Sigmoid colon (tissue), 7 donors: ENCODE measurements around the gene IGFL1. TPM values are rescaled to one million over a fixed set of nuclear protein-coding genes. Genes with fewer than 3 reads are reported as not detected.
"Not testable (repeated sequence)": the region's sequence is repeated elsewhere in the genome, so short reads cannot be mapped to it uniquely, and the experiment has no call there.

Experiments used
- DNase-seq: peaks from one replicate; pipeline ENCODE4 v3.0.0-alpha.2; 2019
- H3K27ac ChIP-seq, 4 donors: fragments of 200-600 bp; sonication (generic); one replicate each; pipeline ENCODE4 v1.5.1; 2016 to 2019; ENCODE audit warnings: mild to moderate bottlenecking in 1 of 4
- H3K27me3 ChIP-seq, 3 donors: fragments of 200-600 bp; sonication (generic); one replicate each; pipeline ENCODE4 v1.5.1; 2019; ENCODE audit warnings: mild to moderate bottlenecking in 1 of 3
- H3K36me3 ChIP-seq, 4 donors: fragments of 200-600 bp; sonication (generic); one replicate each; pipeline ENCODE4 v1.5.1; 2016 to 2019
- H3K4me1 ChIP-seq, 4 donors: fragments of 200-600 bp; sonication (generic); one replicate each; pipeline ENCODE4 v1.5.1; 2017 to 2019
- H3K4me3 ChIP-seq, 4 donors: fragments of 200-600 bp; sonication (generic); one replicate each; pipeline ENCODE4 v1.5.1; 2017 to 2019; ENCODE audit warnings: mild to moderate bottlenecking in 2 of 4, moderate library complexity in 1 of 4
- H3K9me3 ChIP-seq, 4 donors: fragments of 200-600 bp in 3 of 4; sonication (generic) in 3 of 4; one replicate each; pipeline versions ENCODE4 v1.5.1 to v1.6.1; 2013 to 2019
- EP300 ChIP-seq, 4 donors: sonication (generic); formaldehyde crosslinking; IDR thresholded peaks; one replicate each; pipeline ENCODE4 v1.6.1; 2017; ENCODE audit warnings: antibody characterized with exemption in 4 of 4
- POLR2A ChIP-seq, 2 donors: fragments of 450-650 bp; IDR thresholded peaks; one replicate each; pipeline ENCODE4 v1.6.1; 2016; ENCODE audit warnings: antibody characterized with exemption in 2 of 2, mild to moderate bottlenecking in 2 of 2, moderate library complexity in 2 of 2
- POLR2AphosphoS5 ChIP-seq, 4 donors: sonication (generic); formaldehyde crosslinking; IDR thresholded peaks; one replicate each; pipeline ENCODE4 v1.6.1; 2017; ENCODE audit warnings: antibody characterized with exemption in 4 of 4
- WGBS, 2 donors: extraction: QIAGEN DNeasy Blood & Tissue Kit; methylation state at CpG; one replicate each; pipeline ENCODE4 v1.1.7; 2013; 5-methylcytosine and 5-hydroxymethylcytosine counted together
- intact Hi-C: fragments of 100-400 bp; cut with DNase I; formaldehyde crosslinking; loops from one replicate; pipeline ENCODE4 v1.15.1; 2023
- polyA plus RNA-seq, 3 donors: library from polyadenylated mRNA; stranded (reverse); fragments of 200-250 nt; gene quantifications; one replicate each; pipeline ENCODE4 v1.2.3, GENCODE V29; 2013
- total RNA-seq, 4 donors: library from RNA; depleted of rRNA; stranded (reverse); fragments of >200 nt; gene quantifications; one replicate each; pipeline ENCODE4 v1.1.0, GENCODE V29; 2016
- TF ChIP-seq, protein P1 (sequence below), 4 experiments: fragments of 450-650 bp in 3 of 4; fragments of 200-600 bp in 1 of 4; IDR thresholded peaks; one replicate each; pipeline ENCODE4 v1.5.1; 2016 to 2019; ENCODE audit warnings: antibody characterized with exemption in 4 of 4, mild to moderate bottlenecking in 3 of 4, moderate library complexity in 2 of 4
- donor health status: healthy with polysubstance abuse.
- donor health status: Bipolar disorder and iron deficiency.
- donor health status: healthy.

The IGFL1 gene
- total RNA-seq (not detected), polyA plus RNA-seq (not detected)

DNA sequence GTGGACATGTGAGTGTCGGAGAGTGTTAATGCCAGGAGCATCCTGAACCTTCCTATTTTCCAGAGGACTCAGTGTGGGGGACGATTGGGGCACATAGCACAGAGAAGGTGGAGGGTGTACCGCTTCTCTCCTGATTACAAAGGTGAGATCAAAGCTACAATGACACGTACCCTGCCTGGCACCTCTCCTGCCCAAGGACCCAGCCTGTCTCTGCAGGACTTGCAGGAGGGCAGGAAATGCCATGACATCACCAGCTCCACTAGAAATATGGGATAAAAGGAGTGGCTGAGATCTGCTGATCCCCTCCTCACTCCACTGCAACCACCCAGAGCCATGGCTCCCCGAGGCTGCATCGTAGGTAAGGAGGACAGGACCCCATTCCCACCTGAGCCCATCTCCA lies at the start of gene IGFL1:
IGFL1 (plus strand) TSS at position 301 of the 400 bp plus-strand sequence; CDS start at position 334, 33 bp downstream.
- Histone ChIP-seq H3K9me3 (no peaks in the 10 kb centered on the region), H3K4me3 (no peak within 1 kb of the TSS), H3K36me3 (no peaks in the 10 kb centered on the region), H3K4me1 (peaks cover 0 to 9% (median 3%) of the 10 kb centered on the region in 4 donors), H3K27me3 (peaks cover 0 to 23% (median 0%) of the 10 kb centered on the region in 3 donors), H3K27ac (no peak within 1 kb of the TSS)
- no peak for DNase-seq
- TF ChIP-seq EP300 (IDR thresholded peaks at IDR 0.05) (no peak), POLR2AphosphoS5 (IDR thresholded peaks at IDR 0.05) (no peak), POLR2A (IDR thresholded peaks at IDR 0.05) (no peak)
- TF ChIP-seq, protein P1, sequence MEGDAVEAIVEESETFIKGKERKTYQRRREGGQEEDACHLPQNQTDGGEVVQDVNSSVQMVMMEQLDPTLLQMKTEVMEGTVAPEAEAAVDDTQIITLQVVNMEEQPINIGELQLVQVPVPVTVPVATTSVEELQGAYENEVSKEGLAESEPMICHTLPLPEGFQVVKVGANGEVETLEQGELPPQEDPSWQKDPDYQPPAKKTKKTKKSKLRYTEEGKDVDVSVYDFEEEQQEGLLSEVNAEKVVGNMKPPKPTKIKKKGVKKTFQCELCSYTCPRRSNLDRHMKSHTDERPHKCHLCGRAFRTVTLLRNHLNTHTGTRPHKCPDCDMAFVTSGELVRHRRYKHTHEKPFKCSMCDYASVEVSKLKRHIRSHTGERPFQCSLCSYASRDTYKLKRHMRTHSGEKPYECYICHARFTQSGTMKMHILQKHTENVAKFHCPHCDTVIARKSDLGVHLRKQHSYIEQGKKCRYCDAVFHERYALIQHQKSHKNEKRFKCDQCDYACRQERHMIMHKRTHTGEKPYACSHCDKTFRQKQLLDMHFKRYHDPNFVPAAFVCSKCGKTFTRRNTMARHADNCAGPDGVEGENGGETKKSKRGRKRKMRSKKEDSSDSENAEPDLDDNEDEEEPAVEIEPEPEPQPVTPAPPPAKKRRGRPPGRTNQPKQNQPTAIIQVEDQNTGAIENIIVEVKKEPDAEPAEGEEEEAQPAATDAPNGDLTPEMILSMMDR (IDR thresholded peaks at IDR 0.05): no peak
- intact Hi-C loops: no loop called here
- WGBS, 2 donors: 72 to 79% methylated on average over 6 of the region's 6 CpGs

DNA sequence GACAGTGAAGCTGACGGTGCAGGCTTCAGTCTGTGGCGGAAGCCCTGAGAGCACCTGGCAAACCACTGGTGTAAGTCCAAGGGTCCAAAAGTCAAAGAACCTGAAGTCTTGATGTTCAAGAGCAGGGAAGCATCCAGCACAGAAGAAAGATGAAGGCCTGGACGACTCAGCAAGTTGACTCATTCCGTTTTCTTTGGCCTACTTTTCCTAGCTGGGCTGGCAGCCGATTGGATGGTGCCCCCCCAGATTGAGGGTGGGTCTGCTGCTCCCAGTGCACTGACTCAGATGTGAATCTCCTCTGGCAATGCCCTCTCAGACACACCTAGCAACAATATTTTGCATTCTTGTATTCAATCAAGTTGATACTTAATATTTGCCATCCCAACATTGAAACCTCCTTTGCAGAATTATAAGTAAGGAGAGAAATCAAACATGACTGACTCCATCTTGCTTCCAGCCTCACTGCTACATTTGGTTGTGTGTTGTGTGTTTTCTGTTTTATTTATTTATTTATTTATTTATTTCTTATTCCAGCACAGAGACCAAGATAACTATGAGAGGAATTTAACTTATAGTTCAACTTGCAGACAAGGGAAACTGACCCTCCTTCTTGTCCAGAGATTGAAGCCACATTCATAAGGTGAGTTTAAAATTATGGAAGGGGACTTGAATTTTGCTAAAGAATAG lies 48.7 kb upstream of the IGFL1 start:
- no peak for TF ChIP-seq POLR2A (IDR thresholded peaks at IDR 0.05)
- TF ChIP-seq, protein P1 (IDR thresholded peaks at IDR 0.05): no peak
- no peak for TF ChIP-seq POLR2AphosphoS5 (IDR thresholded peaks at IDR 0.05)
- no peak for TF ChIP-seq EP300 (IDR thresholded peaks at IDR 0.05)
- intact Hi-C loops: no loop called here
- 71 to 83% methylated on average over 5 of the region's 5 CpGs for WGBS, 2 donors
- Histone ChIP-seq H3K36me3 (no peaks in the 10 kb centered on the region), H3K27ac (no peak overlapping the region), H3K4me1 (no peaks in the 10 kb centered on the region), H3K27me3 (peaks cover 0 to 8% (median 0%) of the 10 kb centered on the region in 3 donors), H3K4me3 (no peak overlapping the region), H3K9me3 (no peaks in the 10 kb centered on the region)
- no peak for DNase-seq

DNA sequence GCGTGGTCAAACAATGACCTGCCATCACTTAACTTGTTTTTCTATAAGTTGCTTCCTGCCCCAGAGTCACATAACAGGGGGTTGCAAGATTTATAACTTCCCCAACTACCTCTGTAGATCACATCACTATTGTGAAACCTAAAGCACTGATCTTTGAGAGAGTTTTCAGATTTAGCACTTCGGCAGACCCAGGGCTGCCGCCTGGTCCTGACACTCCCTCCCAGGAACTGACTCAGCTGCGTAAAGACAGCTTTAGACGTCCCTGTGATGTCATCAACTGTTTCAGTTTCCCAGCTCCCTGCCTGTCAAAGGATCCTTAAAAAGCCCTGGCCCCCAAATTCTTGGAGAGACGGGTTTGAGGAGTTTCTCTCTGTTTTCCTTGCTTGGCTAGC lies 48.2 kb upstream of the IGFL1 start:
- no peak for TF ChIP-seq EP300 (IDR thresholded peaks at IDR 0.05)
- TF ChIP-seq, protein P1 (IDR thresholded peaks at IDR 0.05): no peak
- no peak for TF ChIP-seq POLR2A (IDR thresholded peaks at IDR 0.05)
- no peak for TF ChIP-seq POLR2AphosphoS5 (IDR thresholded peaks at IDR 0.05)
- no peak overlapping the region for H3K27ac ChIP-seq
- peaks cover 0 to 8% (median 0%) of the 10 kb centered on the region in 3 donors for H3K27me3 ChIP-seq
- H3K4me3 ChIP-seq: no peak overlapping the region
- 31 to 60% methylated on average over 6 of the region's 6 CpGs for WGBS, 2 donors
- no peaks in the 10 kb centered on the region for H3K9me3 ChIP-seq
- no peaks in the 10 kb centered on the region for H3K36me3 ChIP-seq
- DNase-seq: no peak
- no peaks in the 10 kb centered on the region for H3K4me1 ChIP-seq
- intact Hi-C loops: no loop called here

DNA sequence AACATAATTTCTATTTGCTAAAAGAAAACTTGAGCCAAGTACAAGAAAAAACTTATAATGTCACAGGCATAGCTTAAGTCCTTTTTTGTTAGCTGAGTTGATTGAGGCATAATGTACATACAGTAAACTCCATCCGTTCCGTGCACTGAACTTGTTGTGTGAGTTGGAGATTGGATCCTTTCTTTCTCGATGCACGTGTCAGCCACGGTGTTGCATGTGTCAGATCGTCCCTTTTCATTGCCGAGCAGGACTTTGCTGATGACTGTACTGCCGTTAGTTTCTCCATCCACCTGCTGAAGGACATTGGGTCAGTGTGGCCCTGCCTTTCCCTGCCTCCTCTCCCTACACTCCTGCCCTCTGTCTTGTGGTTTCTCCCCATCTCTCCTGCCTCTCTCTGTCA lies 47.1 kb upstream of the IGFL1 start:
- intact Hi-C loops: no loop called here
- H3K27me3 ChIP-seq: peaks cover 0 to 8% (median 0%) of the 10 kb centered on the region in 3 donors
- no peak overlapping the region for H3K4me3 ChIP-seq
- H3K36me3 ChIP-seq: no peaks in the 10 kb centered on the region
- no peak overlapping the region for H3K27ac ChIP-seq
- TF ChIP-seq POLR2A (IDR thresholded peaks at IDR 0.05): no peak
- TF ChIP-seq, protein P1 (IDR thresholded peaks at IDR 0.05): no peak
- no peak for TF ChIP-seq POLR2AphosphoS5 (IDR thresholded peaks at IDR 0.05)
- TF ChIP-seq EP300 (IDR thresholded peaks at IDR 0.05): no peak
- DNase-seq: no peak
- H3K4me1 ChIP-seq: no peaks in the 10 kb centered on the region
- H3K9me3 ChIP-seq: no peaks in the 10 kb centered on the region
- WGBS, 2 donors: 77 to 93% methylated on average over 8 of the region's 8 CpGs

DNA sequence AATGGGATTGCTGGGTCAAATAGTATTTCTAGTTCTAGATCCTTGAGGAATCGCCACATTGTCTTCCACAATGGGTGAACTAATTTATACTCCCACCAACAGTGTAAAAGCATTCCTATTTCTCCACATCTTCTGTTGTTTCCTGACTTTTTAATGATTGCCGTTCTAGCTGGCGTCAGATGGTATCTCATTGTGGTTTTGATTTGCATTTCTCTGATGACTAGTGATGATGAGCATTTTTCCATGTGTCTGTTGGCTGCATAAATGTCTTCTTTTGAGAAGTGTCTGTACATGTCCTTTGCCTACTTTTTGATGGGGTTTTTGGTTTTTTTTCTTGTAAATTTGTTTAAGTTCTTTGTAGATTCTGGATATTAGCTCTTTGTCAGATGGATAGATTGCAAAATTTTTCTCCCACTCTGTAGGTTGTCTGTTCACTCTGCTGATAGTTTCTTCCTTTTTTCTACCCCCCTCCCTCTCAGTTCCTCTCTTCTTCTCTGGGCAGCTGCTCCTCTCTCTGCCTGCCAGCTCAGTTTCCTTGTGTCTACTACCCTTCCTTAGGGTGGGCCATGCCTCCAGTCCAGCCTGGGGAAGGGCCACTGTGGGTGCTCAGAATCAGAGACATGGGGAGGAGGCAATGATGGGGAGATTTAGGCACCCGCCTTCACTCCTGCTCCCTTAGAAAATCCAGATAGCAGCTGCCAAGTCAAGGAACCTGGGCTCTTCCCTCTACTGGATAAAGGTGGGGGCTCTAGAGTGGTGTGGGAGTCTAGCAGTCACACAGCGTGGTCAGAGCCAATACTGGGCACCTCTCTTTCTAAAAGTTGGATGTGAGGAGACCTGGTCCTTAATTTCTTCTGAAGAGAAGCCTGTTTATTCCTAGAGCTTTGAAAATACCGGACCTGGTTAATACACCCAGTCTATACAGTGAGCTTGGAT lies 44.5 kb upstream of the IGFL1 start:
- H3K9me3 ChIP-seq, H3K27ac ChIP-seq, H3K4me3 ChIP-seq, H3K4me1 ChIP-seq, H3K36me3 ChIP-seq, DNase-seq: not testable (repeated sequence)
- WGBS, 2 donors: 78 to 84% methylated on average over 6 of the region's 6 CpGs
- intact Hi-C loops: loop anchor here (5.0 kb wide), 1 partner anchor 82 kb away; no protein-coding TSS in a partner anchor
- peaks cover 0 to 14% (median 4%) of the 10 kb centered on the region in 3 donors for H3K27me3 ChIP-seq
